ENCODE results near the gene SHISA3. TPM values are rescaled to one million over a fixed set of nuclear protein-coding genes. Genes with fewer than 3 reads are reported as not detected.

Gene SHISA3
- total RNA-seq, 1 experiment from 2014 or later: 0.27 TPM

DNA sequence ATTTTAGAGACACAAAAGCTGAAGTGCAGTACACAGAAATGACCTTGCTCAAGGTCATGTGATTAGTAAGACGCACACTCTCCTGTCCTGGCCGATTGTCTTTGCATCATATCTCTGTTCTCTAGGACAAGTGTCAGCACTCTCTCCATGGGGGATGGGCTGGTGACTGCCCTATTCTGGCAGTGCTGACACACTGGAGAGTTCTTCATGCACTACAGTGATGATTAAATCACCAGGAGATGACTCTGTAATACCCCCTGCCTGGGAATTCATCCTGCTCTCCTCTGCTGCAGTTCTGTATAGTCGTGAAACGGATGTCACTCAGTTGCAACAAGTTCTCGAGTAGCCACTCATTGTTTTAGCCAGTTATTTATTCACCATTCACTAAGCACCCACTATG is 5.3 kb upstream of the SHISA3 start:
- DNase-seq (ENCODE audit: low spot score): no peak

DNA sequence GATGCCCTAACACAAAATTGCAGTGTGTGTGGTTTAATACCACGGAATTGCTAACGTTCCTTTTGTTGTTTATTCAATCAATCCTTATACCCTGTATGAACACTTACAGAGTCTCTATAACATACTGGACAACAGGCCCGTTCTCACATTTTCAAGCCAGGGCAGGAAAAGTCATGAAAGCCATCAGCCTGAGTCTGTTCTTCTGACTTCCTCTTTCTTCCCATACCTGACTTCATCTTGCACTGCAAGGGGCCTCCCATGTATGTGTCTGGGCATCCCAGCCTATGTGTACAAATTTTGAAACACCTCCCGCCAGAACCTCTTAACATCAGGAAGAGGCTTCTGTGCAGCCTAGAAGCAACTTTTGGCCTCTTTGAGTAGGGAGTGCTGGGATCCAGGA is 4.9 kb upstream of the SHISA3 start:
- no peak for DNase-seq (ENCODE audit: low spot score)

- DNase-seq (ENCODE audit: low spot score): no peak
These were observed 1.7 kb upstream of the SHISA3 start for GRCh38 chr4:42395595-42395994.

- no peak for DNase-seq (ENCODE audit: low spot score)
These were observed 932 bp upstream of the SHISA3 start for GRCh38 chr4:42396361-42396751.

DNA sequence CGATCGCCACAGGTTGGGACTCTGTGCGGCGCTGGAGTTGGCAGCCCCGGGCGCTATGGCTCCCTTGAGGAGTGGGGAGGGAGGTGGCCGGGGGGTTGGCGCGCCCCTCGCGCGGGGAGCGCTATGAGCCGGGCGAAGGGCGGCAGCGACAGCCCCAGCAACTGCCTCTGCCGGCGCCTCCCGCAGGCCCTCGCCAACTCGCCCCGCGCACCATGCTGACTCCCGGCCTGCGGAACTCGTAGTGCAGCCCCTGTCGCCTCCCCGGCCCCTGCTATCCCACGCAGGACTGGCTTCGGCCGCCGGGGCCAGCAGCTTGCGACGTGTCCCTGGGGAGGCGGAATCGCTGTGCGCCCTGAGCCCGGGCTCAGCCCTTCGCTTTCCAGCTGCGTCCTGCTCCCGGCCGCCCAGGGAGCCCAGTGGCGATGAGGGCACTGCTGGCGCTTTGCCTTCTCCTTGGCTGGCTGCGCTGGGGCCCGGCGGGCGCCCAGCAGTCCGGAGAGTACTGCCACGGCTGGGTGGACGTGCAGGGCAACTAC is 415 bp downstream of the SHISA3 start:
- DNase-seq (ENCODE audit: low spot score): no peak

- no peak for DNase-seq (ENCODE audit: low spot score)
These were observed 1.0 kb downstream of the SHISA3 start for GRCh38 chr4:42398171-42398870.

DNA sequence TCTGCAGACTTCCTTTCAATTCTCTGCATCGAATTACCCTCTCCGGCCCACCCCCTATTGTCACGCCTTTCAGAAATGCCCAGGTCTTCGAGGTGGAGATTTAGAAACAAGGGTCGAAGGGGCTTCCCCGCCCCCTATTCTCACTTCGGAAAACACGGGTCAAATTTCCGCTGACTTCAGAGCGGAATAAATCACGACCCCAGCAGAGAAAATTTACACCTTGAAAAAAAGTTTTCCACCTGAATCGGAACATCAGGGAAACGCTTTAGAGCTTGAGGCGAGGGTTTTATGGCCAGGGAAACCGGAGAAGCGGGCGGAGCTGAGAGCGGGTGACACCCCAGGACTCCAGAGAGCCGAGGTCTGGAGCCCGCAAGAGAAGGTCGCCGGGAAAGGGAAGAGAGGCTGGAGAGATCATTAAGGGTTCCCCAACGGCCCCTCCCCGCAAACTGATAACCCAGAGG is 1.6 kb downstream of the SHISA3 start:
- DNase-seq (ENCODE audit: low spot score): no peak

GRCh38 chr4:42399393-42399792 is 2.1 kb downstream of the SHISA3 start:
- no peak for DNase-seq (ENCODE audit: low spot score)

DNA sequence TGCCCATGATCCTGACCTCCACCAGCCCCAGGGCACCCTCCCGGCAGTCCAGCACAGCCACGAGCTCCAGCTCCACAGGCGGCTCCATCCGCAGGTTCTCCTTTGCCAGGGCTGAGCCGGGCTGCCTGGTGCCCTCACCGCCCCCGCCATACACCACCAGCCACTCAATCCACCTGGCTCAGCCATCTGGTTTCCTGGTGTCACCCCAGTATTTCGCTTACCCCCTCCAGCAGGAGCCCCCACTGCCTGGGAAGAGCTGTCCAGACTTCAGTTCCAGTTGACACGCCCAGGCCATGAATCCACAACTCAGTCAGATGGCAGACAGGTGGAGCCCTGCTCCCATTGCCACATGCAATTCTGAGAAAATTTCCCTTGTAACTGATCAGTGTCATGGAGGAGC is 3.9 kb downstream of the SHISA3 start:
- DNase-seq (ENCODE audit: low spot score): no peak

- no peak for DNase-seq (ENCODE audit: low spot score)
These were observed 6.7 kb downstream of the SHISA3 start for GRCh38 chr4:42404001-42404400.

GRCh38 chr4:42410446-42410845 is 13.2 kb downstream of the SHISA3 start:
- DNase-seq (ENCODE audit: low spot score): no peak

GRCh38 chr4:42411803-42412202 is 14.5 kb downstream of the SHISA3 start:
- peak; percentile 12 for DNase-seq (ENCODE audit: low spot score)

GRCh38 chr4:42412251-42412650 is 15.0 kb downstream of the SHISA3 start:
- peak; percentile 85 for DNase-seq (ENCODE audit: low spot score)

- no peak for DNase-seq (ENCODE audit: low spot score)
These were observed 18.0 kb downstream of the SHISA3 start for GRCh38 chr4:42415281-42415680.

- no peak for DNase-seq (ENCODE audit: low spot score)
These were observed 18.7 kb downstream of the SHISA3 start for GRCh38 chr4:42416017-42416416.

- DNase-seq (ENCODE audit: low spot score): no peak
These were observed 20.3 kb downstream of the SHISA3 start for GRCh38 chr4:42417550-42417949.

DNA sequence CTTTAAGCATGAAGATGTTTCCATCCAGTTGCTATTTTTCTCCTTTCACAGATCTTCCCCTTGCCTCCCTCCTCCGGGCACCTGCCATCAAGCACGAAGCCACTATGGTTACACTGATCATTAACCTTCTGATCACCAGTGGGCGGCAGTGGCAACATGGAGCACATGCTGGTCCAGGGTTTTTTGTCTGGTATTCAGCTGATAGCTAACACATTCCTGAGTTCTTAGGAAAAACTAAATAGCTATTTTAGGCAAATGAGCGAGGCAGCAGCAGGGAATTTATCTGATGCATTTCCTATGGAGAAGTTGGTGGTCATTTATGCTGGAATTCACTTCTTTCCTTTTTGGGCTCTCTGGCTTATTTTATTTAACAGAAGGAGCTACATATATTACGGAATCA is 22.9 kb downstream of the SHISA3 start:
- DNase-seq (ENCODE audit: low spot score): no peak

DNA sequence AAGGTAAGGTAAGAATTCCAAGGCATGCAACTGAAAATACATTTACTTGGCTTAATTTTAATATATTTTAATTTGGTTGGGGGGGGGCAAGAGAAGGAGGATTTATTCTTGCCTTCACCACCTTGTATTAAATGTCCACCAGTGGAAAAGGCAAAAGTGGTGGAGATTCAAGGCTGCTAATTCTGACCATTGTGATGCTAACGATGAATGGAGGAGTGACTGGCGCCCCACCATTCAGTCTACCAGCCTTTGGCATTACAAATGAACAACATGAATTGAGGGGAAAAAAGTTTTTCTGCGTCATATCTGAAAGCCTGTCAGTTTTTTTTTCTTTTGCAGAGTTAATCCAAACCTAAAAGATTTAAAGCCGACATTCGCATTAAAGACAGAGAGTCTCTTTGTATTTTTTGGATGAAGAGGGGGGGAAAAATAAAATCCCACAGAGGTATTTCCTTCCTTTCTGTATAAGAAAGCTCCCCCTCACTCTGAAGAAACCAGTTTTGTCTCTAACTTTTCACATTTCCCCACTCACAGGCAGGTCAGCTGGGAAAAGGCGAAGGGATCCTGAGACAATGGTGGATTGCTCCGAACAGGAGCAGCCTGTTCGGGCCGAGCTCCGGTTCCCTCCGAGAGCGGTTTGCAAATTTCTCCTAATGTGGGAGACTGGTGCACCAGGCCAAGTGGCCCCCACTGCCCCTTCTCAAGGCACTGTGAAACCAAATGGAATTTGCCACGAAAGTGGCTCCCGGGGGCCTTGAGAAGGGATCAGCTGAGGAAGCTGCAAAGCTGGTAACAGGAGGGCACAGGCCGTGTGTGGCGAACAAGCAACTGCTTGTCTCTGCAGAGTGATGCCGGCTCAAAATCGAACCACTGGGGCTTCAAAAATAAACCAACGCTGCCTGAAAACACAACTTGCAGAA is 28.1 kb downstream of the SHISA3 start:
- no peak for DNase-seq (ENCODE audit: low spot score)

GRCh38 chr4:42428036-42428435 is 30.7 kb downstream of the SHISA3 start:
- DNase-seq (ENCODE audit: low spot score): no peak

GRCh38 chr4:42436928-42437565 is 39.8 kb downstream of the SHISA3 start:
- DNase-seq (ENCODE audit: low spot score): no peak

- DNase-seq (ENCODE audit: low spot score): no peak
These were observed 42.8 kb downstream of the SHISA3 start for GRCh38 chr4:42440083-42440482.

DNA sequence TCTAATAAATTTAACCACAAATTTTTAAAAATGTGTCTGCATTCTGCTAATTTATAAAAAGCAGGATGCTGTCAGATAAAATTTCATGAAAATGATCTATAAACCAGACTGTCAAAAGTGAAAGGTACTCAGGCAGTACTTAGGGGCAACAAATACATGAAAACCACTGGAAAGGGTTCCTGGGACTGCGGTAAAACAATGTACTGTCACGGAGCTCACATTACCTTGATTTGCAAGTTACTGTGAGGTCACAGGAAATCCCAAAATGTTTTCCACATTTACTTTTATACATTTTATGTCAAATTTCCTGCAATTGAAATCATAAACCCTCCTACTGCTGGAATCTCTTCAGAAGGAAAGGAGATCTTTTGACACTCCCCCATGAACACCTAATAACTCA is 45.3 kb downstream of the SHISA3 start:
- DNase-seq (ENCODE audit: low spot score): no peak

All from H4 (cell line).